Cardiac muscle cell (in vitro differentiated cells and primary cell): ENCODE measurements around the gene DLGAP4. TPM values are rescaled to one million over a fixed set of nuclear protein-coding genes. Genes with fewer than 3 reads are reported as not detected.
A peak's percentile ranks its signal among the peaks of the same experiment; 100 is the strongest.

Source experiments
- DNase-seq, 2 donors: peaks; one replicate each; pipeline versions ENCODE4 v3.0.0 to v3.0.0-alpha.2; 2010 to 2017; ENCODE audit warnings: low read depth in 1 of 2, low spot score in 1 of 2
- H3K27ac ChIP-seq: fragments of 200-600 bp; sonication (generic); 2 replicates; pipeline ENCODE4 v1.5.1; 2016
- H3K27me3 ChIP-seq: fragments of 200-600 bp; sonication (generic); 2 replicates; pipeline ENCODE4 v1.6.0; 2016; ENCODE audit warnings: control low read depth
- H3K36me3 ChIP-seq: fragments of 200-600 bp; sonication (generic); 2 replicates; pipeline ENCODE4 v1.5.1; 2016; ENCODE audit warnings: control low read depth
- H3K4me1 ChIP-seq: fragments of 200-600 bp; sonication (generic); 2 replicates; pipeline ENCODE4 v1.8.1; 2017; ENCODE audit warnings: low read depth, mild to moderate bottlenecking, mixed run types
- H3K4me3 ChIP-seq: fragments of 200-600 bp; sonication (generic); 2 replicates; pipeline ENCODE4 v1.5.1; 2016; ENCODE audit warnings: mild to moderate bottlenecking
- H3K9me3 ChIP-seq: fragments of 200-600 bp; sonication (generic); 2 replicates; pipeline ENCODE4 v1.5.1; 2017; ENCODE audit warnings: low read depth, mild to moderate bottlenecking, control low read depth
- polyA plus RNA-seq: library from polyadenylated mRNA; unstranded; fragments of >200 nt; fragmentation: Nextera tagmentation; extraction: Ambion mirVana; gene quantifications from 2 replicates; pipeline ENCODE4 v1.2.1, GENCODE V29; 2016
- total RNA-seq: library from RNA; depleted of rRNA; stranded (reverse); fragments of >200 nt; gene quantifications from 2 replicates; pipeline ENCODE4 v1.2.3, GENCODE V29; 2016
- TF ChIP-seq, protein P1 (sequence below): IDR thresholded peaks from 2 replicates; pipeline ENCODE4 v1.5.1; 2012; ENCODE audit warnings: low read depth, mild to moderate bottlenecking, low read length

The DLGAP4 gene
- total and polyA plus RNA-seq, 2 experiments from 2014 or later = 45.7 to 51.6 TPM

DNA sequence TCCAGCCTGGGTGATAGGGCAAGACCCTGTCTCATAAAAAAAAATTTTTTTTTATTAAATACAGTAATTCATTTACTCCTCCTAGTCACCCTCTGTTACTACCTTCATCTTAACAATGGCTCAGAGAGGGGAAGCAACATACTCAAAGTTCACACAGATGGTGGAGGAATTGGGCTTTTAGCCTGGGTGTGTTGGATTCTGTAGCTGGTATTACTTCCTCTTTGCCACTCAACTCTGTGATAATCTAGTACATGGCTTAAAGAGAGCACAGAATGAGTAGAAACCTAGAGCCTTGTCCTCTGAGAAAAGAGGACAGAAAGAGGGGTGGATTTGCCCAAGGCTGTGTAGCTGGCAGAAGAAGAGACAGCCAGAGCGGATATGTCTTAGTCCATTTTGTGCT, 96.6 kb downstream of the DLGAP4 start:
- H3K4me3 ChIP-seq = no peak overlapping the region
- H3K27ac ChIP-seq = no peak overlapping the region
- H3K9me3 ChIP-seq = no peaks in the 10 kb centered on the region
- no peak for DNase-seq
- H3K4me1 ChIP-seq = no peaks in the 10 kb centered on the region
- TF ChIP-seq, protein P1, sequence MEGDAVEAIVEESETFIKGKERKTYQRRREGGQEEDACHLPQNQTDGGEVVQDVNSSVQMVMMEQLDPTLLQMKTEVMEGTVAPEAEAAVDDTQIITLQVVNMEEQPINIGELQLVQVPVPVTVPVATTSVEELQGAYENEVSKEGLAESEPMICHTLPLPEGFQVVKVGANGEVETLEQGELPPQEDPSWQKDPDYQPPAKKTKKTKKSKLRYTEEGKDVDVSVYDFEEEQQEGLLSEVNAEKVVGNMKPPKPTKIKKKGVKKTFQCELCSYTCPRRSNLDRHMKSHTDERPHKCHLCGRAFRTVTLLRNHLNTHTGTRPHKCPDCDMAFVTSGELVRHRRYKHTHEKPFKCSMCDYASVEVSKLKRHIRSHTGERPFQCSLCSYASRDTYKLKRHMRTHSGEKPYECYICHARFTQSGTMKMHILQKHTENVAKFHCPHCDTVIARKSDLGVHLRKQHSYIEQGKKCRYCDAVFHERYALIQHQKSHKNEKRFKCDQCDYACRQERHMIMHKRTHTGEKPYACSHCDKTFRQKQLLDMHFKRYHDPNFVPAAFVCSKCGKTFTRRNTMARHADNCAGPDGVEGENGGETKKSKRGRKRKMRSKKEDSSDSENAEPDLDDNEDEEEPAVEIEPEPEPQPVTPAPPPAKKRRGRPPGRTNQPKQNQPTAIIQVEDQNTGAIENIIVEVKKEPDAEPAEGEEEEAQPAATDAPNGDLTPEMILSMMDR = no peak
- H3K36me3 ChIP-seq = no peaks in the 10 kb centered on the region
- H3K27me3 ChIP-seq = no peaks in the 10 kb centered on the region

- DNase-seq = no peak
- TF ChIP-seq, protein P1 = no peak
- Histone ChIP-seq H3K4me3 (no peak overlapping the region), H3K9me3 (no peaks in the 10 kb centered on the region), H3K4me1 (no peaks in the 10 kb centered on the region), H3K27ac (no peak overlapping the region), H3K27me3 (no peaks in the 10 kb centered on the region), H3K36me3 (no peaks in the 10 kb centered on the region)
Measured at GRCh38 chr20:36404435-36404978, 98.4 kb downstream of the DLGAP4 start.

DNA sequence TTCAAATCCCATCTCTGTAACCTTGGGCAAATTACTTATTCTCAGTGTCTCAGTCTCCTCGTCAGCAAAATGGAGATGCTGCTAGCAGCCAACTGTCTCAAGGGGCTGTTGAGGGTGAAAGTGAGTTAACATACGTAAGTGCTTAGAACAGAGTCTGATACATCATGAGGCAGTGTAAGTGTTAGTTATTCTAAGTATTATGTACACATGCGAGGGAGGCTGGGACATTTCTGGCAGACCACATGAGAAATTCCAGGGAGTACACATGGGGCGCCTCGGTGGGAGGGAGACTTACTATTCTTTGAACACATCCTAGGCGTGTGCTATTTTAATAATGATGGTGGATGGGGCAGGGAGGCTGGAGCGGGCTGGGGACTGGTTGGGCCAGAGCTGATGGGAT, 99.1 kb downstream of the DLGAP4 start:
- H3K9me3 ChIP-seq = no peaks in the 10 kb centered on the region
- TF ChIP-seq, protein P1 = no peak
- H3K4me3 ChIP-seq = no peak overlapping the region
- no peaks in the 10 kb centered on the region for H3K4me1 ChIP-seq
- H3K36me3 ChIP-seq = no peaks in the 10 kb centered on the region
- DNase-seq = peak in 1 of 2 donors; percentile 14
- no peaks in the 10 kb centered on the region for H3K27me3 ChIP-seq
- H3K27ac ChIP-seq = no peak overlapping the region

GRCh38 chr20:36407199-36407733, 101.1 kb downstream of the DLGAP4 start:
- Histone ChIP-seq H3K4me3 (no peak overlapping the region), H3K36me3 (no peaks in the 10 kb centered on the region), H3K27me3 (no peaks in the 10 kb centered on the region), H3K9me3 (no peaks in the 10 kb centered on the region), H3K4me1 (no peaks in the 10 kb centered on the region), H3K27ac (no peak overlapping the region)
- TF ChIP-seq, protein P1 = no peak
- peak in 1 of 2 donors; percentile 64 for DNase-seq

GRCh38 chr20:36408219-36408618, 102.1 kb downstream of the DLGAP4 start:
- H3K9me3 ChIP-seq = no peaks in the 10 kb centered on the region
- H3K27me3 ChIP-seq = no peaks in the 10 kb centered on the region
- no peaks in the 10 kb centered on the region for H3K4me1 ChIP-seq
- H3K4me3 ChIP-seq = no peak overlapping the region
- no peak overlapping the region for H3K27ac ChIP-seq
- DNase-seq = peak in 1 of 2 donors; percentile 62
- TF ChIP-seq, protein P1 = no peak
- no peaks in the 10 kb centered on the region for H3K36me3 ChIP-seq
